ENCODE data around the gene SORCS1. TPM values are rescaled to one million over a fixed set of nuclear protein-coding genes. Genes with fewer than 3 reads are reported as not detected.

SORCS1 gene
- total and polyA plus RNA-seq, 8 donors = 0.46 to 2.6 (median 1.6) TPM

DNA sequence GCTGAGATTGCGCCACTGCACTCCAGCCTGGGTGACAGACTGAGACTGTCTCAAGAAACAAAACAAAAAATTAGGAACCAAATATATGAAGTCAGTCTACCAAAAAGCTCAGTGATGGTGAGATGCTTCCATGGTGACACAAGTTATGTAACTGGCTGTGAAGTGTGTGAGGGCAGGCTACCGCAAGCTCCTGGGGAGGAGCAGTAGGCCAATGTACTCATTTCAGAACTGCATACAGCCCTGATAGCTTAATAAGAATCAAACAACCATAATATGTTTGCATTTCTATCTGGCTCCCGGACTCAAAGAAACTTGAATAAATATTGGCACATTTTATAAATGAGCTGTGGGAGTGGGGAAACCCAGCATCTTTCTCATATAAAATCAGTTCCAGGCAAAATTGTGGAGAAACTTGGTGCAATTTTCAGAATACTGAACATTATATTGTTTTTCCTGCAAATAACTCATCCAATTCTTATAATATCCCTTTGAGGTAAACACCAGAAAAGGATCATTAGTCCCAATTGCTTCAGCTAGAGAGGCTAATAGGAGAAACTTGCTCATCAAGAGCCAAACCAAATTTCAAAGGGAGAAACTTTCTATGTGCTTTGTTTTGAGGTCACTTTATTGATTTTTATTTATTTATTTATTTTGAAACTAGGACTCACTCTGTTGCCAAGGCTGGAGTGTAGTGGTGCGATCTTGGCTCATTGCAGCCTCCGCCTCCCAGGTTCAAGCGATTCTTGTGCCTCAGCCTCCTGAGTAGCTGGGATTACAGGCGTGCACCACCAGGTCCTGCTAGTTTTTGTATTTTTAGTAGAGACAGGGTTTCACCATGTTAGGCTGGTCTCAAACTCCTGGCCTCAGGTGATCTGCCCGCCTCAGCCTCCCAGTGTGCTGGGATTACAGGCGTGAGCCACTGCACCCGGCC is 127.0 kb downstream of the SORCS1 start:
- intact Hi-C loops (cut with DNase I) = no loop called here
- H3K9me3 ChIP-seq = no peaks in the 10 kb centered on the region
- ATAC-seq (no peak), DNase-seq (no peak), FAIRE-seq (no peak)
- H3K27me3 ChIP-seq = no peaks in the 10 kb centered on the region
- no peak overlapping the region for H3K4me3 ChIP-seq
- 59 to 68% methylated on average over 10 of the region's 10 CpGs for WGBS, 2 donors
- TF ChIP-seq, protein P1, sequence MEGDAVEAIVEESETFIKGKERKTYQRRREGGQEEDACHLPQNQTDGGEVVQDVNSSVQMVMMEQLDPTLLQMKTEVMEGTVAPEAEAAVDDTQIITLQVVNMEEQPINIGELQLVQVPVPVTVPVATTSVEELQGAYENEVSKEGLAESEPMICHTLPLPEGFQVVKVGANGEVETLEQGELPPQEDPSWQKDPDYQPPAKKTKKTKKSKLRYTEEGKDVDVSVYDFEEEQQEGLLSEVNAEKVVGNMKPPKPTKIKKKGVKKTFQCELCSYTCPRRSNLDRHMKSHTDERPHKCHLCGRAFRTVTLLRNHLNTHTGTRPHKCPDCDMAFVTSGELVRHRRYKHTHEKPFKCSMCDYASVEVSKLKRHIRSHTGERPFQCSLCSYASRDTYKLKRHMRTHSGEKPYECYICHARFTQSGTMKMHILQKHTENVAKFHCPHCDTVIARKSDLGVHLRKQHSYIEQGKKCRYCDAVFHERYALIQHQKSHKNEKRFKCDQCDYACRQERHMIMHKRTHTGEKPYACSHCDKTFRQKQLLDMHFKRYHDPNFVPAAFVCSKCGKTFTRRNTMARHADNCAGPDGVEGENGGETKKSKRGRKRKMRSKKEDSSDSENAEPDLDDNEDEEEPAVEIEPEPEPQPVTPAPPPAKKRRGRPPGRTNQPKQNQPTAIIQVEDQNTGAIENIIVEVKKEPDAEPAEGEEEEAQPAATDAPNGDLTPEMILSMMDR (IDR thresholded peaks at IDR 0.05) = no peak
- H3K4me1 ChIP-seq = no peaks in the 10 kb centered on the region
- no peaks in the 10 kb centered on the region for H3K36me3 ChIP-seq
- H3K27ac ChIP-seq = no peak overlapping the region

DNA sequence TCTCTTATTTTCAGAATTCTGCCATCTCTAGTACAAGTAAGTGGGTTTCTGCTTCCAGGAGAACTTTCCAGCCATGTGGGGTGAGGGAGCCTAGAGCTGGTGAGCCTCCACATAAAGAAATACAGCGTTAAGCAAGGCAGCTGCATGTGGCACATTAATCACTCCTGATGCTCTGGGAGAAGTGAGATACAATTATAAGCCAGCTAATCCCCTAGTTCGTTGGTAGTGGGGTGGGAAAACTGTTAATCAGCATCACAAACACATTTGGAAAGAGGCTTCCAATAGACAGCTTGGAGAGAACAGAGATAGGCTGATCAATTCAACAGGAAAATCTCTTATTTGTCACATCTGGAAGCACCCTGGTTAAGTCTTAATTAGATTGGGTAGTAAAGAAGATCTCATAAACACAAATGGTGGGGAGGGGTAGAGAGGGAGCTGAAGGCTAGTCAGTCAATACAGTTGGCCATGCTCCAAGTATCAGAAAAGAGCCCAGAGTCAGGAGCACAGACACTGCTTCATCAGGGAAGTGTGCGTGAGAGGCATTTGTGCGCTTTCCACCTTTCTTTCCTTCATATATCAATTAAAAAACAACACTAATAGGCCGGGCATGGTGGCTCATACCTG is 130.6 kb downstream of the SORCS1 start:
- TF ChIP-seq, protein P1 (IDR thresholded peaks at IDR 0.05) = no peak
- ATAC-seq (no peak), FAIRE-seq (no peak), DNase-seq (no peak)
- no peaks in the 10 kb centered on the region for H3K36me3 ChIP-seq
- no peak overlapping the region for H3K27ac ChIP-seq
- no peak overlapping the region for H3K4me3 ChIP-seq
- H3K4me1 ChIP-seq = no peaks in the 10 kb centered on the region
- no peaks in the 10 kb centered on the region for H3K27me3 ChIP-seq
- intact Hi-C loops (cut with DNase I) = no loop called here
- WGBS, 2 donors = 49 to 53% methylated on average over 5 of the region's 5 CpGs
- H3K9me3 ChIP-seq = no peaks in the 10 kb centered on the region

DNA sequence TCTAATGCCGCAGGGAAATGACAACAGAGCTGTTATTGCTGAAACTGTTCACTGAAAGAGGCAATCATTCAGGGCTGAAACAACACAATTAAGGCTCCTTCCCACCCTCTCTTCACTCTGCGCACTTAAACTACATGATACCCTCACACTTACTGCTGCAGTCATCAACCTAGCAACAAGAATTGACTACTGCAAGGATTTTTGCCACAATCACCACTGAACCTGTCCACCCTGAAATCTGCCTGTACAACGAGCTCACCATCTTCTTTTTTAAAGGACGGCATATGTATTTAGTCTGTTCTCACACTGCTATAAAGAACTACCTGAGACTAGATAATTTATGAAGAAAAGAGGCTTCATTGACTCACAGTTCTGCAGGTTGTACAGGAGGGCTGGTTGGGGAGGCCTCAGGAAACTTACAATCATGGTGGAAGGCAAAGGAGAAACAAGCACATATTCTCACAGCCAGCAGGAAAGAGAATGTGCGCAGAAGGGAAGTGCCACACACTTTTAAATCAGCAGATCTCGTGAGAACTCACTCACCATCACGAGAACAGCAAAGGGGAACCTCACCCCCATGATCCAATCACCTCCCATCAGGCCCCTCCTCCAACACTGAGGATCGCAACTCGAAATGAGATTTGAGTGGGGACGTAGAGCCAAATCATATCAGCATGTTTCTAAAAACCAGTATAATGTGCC is 131.7 kb downstream of the SORCS1 start:
- intact Hi-C loops (cut with DNase I) = no loop called here
- ATAC-seq (no peak), DNase-seq (no peak), FAIRE-seq (no peak)
- 72 to 77% methylated on average over 10 of the region's 10 CpGs for WGBS, 2 donors
- TF ChIP-seq, protein P1 (IDR thresholded peaks at IDR 0.05) = no peak
- Histone ChIP-seq H3K9me3 (no peaks in the 10 kb centered on the region), H3K27ac (no peak overlapping the region), H3K4me1 (no peaks in the 10 kb centered on the region), H3K27me3 (no peaks in the 10 kb centered on the region), H3K36me3 (no peaks in the 10 kb centered on the region), H3K4me3 (no peak overlapping the region)

DNA sequence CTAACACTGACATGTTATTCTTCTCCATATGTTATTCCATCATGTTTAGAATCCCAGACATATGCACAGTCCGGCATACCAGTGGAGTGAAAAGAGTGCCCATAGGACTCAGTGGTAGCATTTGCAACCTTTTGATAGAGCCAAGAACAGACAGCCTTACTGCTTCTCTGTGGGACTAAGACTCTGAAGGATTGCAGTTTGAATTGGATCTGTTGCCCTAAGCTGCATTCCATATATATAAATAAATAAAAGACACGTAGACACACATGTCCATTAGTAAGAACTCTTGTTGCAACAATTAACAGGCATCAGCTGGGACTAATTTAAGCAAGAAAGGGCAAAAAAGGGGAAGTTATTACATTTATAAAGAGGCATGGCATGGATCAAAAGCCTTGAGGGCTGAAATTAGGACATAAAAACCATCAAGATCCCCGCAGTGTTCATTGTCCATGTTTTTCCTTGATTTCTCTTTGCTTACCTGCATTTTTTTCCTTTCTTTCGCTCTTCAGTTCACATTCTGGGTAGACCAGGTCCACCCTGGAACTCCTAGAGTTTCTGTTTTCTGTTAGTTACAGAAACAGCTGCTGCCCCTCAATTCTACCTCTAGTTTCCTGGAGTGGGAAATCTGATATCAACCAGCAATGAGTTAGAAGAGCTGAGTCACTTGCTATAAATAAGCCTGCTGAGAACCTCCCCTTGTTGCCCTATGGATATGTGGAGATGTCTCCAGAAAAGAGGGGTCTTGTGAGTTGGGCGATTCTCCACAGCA is 132.4 kb downstream of the SORCS1 start:
- Histone ChIP-seq H3K9me3 (no peaks in the 10 kb centered on the region), H3K4me3 (no peak overlapping the region), H3K27me3 (no peaks in the 10 kb centered on the region), H3K36me3 (no peaks in the 10 kb centered on the region), H3K27ac (no peak overlapping the region), H3K4me1 (no peaks in the 10 kb centered on the region)
- TF ChIP-seq, protein P1 (IDR thresholded peaks at IDR 0.05) = no peak
- DNase-seq (no peak), ATAC-seq (no peak), FAIRE-seq (no peak)
- 57 to 66% methylated on average over 5 of the region's 5 CpGs for WGBS, 2 donors
- intact Hi-C loops (cut with DNase I) = no loop called here

All from pancreas (tissue), 10 donors.